Superior temporal gyrus (tissue), 1 donor: ENCODE results near the gene DAB2IP.

Source experiments
- DNase-seq: peaks from one replicate; pipeline ENCODE4 v3.0.0-alpha.2; 2016; ENCODE audit errors: extremely low spot score

The DAB2IP gene

GRCh38 chr9:121685146-121685794 lies 33.8 kb downstream of the DAB2IP start:
- DNase-seq = no peak

GRCh38 chr9:121685795-121686377 lies 34.5 kb downstream of the DAB2IP start:
- DNase-seq = no peak

GRCh38 chr9:121686930-121687541 lies 35.6 kb downstream of the DAB2IP start:
- peak; percentile 86 for DNase-seq

- no peak for DNase-seq
These were observed 36.8 kb downstream of the DAB2IP start for GRCh38 chr9:121688146-121688680.

GRCh38 chr9:121688681-121689080 lies 37.2 kb downstream of the DAB2IP start:
- no peak for DNase-seq

- DNase-seq = no peak
These were observed 38.2 kb downstream of the DAB2IP start for GRCh38 chr9:121689461-121690157.

- no peak for DNase-seq
These were observed 38.9 kb downstream of the DAB2IP start for GRCh38 chr9:121690316-121690715.

GRCh38 chr9:121690766-121691165 lies 39.3 kb downstream of the DAB2IP start:
- DNase-seq = no peak

- DNase-seq = no peak
These were observed 40.5 kb downstream of the DAB2IP start for GRCh38 chr9:121691890-121692289.

- no peak for DNase-seq
These were observed 41.4 kb downstream of the DAB2IP start for GRCh38 chr9:121692606-121693387.

GRCh38 chr9:121693388-121693670 lies 41.9 kb downstream of the DAB2IP start:
- no peak for DNase-seq

GRCh38 chr9:121694001-121694400 lies 42.6 kb downstream of the DAB2IP start:
- DNase-seq = no peak

- DNase-seq = no peak
These were observed 43.2 kb downstream of the DAB2IP start for GRCh38 chr9:121694600-121694999.

- no peak for DNase-seq
These were observed 45.5 kb downstream of the DAB2IP start for GRCh38 chr9:121696930-121697329.

GRCh38 chr9:121698627-121699570 lies 47.5 kb downstream of the DAB2IP start:
- DNase-seq = no peak

GRCh38 chr9:121699571-121700164 lies 48.2 kb downstream of the DAB2IP start:
- DNase-seq = no peak

GRCh38 chr9:121700165-121700831 lies 48.9 kb downstream of the DAB2IP start:
- DNase-seq = no peak

GRCh38 chr9:121700832-121701419 lies 49.5 kb downstream of the DAB2IP start:
- no peak for DNase-seq

GRCh38 chr9:121701736-121702261 lies 50.4 kb downstream of the DAB2IP start:
- no peak for DNase-seq
